GM19324 (cell line): ENCODE measurements around the gene RNU1-1.
"Not testable (repeated sequence)": the region's sequence is repeated elsewhere in the genome, so short reads cannot be mapped to it uniquely, and the experiment has no call there.

Experiments used
- ATAC-seq: cut with Tn5 transposase; IDR thresholded peaks from one replicate; pipeline ENCODE4 v1.9.1; 2021; ENCODE audit warnings: mild to moderate bottlenecking, moderate library complexity; ENCODE audit not compliant: unreplicated experiment, low FRiP score

Gene RNU1-1

GRCh38 chr1:16525769-16526168, 11.7 kb upstream of the RNU1-1 start:
- not testable (repeated sequence) for ATAC-seq

GRCh38 chr1:16521679-16522078, 7.6 kb upstream of the RNU1-1 start:
- not testable (repeated sequence) for ATAC-seq

GRCh38 chr1:16521288-16521583, 7.2 kb upstream of the RNU1-1 start:
- no peak for ATAC-seq

GRCh38 chr1:16520435-16521287, 6.6 kb upstream of the RNU1-1 start:
- ATAC-seq: not testable (repeated sequence)

- not testable (repeated sequence) for ATAC-seq
These were observed 5.3 kb upstream of the RNU1-1 start for GRCh38 chr1:16519255-16519951.

GRCh38 chr1:16518913-16519254, 4.8 kb upstream of the RNU1-1 start:
- not testable (repeated sequence) for ATAC-seq

- ATAC-seq: not testable (repeated sequence)
These were observed 2.8 kb upstream of the RNU1-1 start for GRCh38 chr1:16516694-16517410.

- ATAC-seq: peak; percentile 91
These were observed 526 bp downstream of the RNU1-1 start for GRCh38 chr1:16513412-16514106.

GRCh38 chr1:16512624-16513411, 1.3 kb downstream of the RNU1-1 start:
- not testable (repeated sequence) for ATAC-seq

GRCh38 chr1:16511926-16512325, 2.2 kb downstream of the RNU1-1 start:
- not testable (repeated sequence) for ATAC-seq

- ATAC-seq: not testable (repeated sequence)
These were observed 5.1 kb downstream of the RNU1-1 start for GRCh38 chr1:16508861-16509445.

GRCh38 chr1:16506364-16507136, 7.5 kb downstream of the RNU1-1 start:
- ATAC-seq: not testable (repeated sequence)

GRCh38 chr1:16505870-16506269, 8.2 kb downstream of the RNU1-1 start:
- not testable (repeated sequence) for ATAC-seq

GRCh38 chr1:16503494-16503893, 10.6 kb downstream of the RNU1-1 start:
- no peak for ATAC-seq

- ATAC-seq: not testable (repeated sequence)
These were observed 12.6 kb downstream of the RNU1-1 start for GRCh38 chr1:16501446-16501845.

GRCh38 chr1:16500975-16501374, 13.1 kb downstream of the RNU1-1 start:
- not testable (repeated sequence) for ATAC-seq

GRCh38 chr1:16500466-16500865, 13.6 kb downstream of the RNU1-1 start:
- not testable (repeated sequence) for ATAC-seq

GRCh38 chr1:16498573-16499413, 15.3 kb downstream of the RNU1-1 start:
- ATAC-seq: peak; percentile 85
